IPS-20b (cell line): ENCODE data around the gene TPCN1.

Experiments
- H3K27ac ChIP-seq: one replicate; pipeline ENCODE4 v1.5.1; 2013; ENCODE audit warnings: low read length
- H3K27me3 ChIP-seq: 2 replicates; pipeline ENCODE4 v1.6.1; 2013; ENCODE audit warnings: mild to moderate bottlenecking, low read length, inconsistent platforms; ENCODE audit not compliant: insufficient read depth
- H3K36me3 ChIP-seq: 2 replicates; pipeline ENCODE4 v1.6.1; 2013; ENCODE audit warnings: low read depth, mild to moderate bottlenecking, inconsistent platforms, low read length, moderate library complexity; ENCODE audit not compliant: insufficient read depth
- H3K4me1 ChIP-seq: 2 replicates; pipeline ENCODE4 v1.6.1; 2013; ENCODE audit warnings: mild to moderate bottlenecking, control low read depth, inconsistent platforms, low read length, moderate library complexity; ENCODE audit not compliant: insufficient read depth
- H3K4me3 ChIP-seq: 2 replicates; pipeline ENCODE4 v1.5.1; 2013; ENCODE audit warnings: mild to moderate bottlenecking, low read length, inconsistent platforms
- H3K9ac ChIP-seq: 2 replicates; pipeline ENCODE4 v1.6.1; 2013; ENCODE audit warnings: low read depth, mild to moderate bottlenecking, inconsistent platforms, low read length, moderate library complexity
- H3K9me3 ChIP-seq: 2 replicates; pipeline ENCODE4 v1.6.1; 2013; ENCODE audit warnings: mild to moderate bottlenecking, low read depth, low read length, inconsistent platforms; ENCODE audit not compliant: insufficient read depth

The TPCN1 gene

GRCh38 chr12:113247123-113248050, 26.1 kb downstream of the TPCN1 start:
- no peak overlapping the region for H3K27ac ChIP-seq
- H3K27me3 ChIP-seq = 0 out of 2 replicates have a peak, but pooled peaks cover 3% of the 10 kb centered on the region
- H3K36me3 ChIP-seq = no peaks in the 10 kb centered on the region; the same call in 1 of the 2 replicates
- no peak overlapping the region for H3K4me3 ChIP-seq
- peaks cover 22% of the 10 kb centered on the region for H3K4me1 ChIP-seq
- no peaks in the 10 kb centered on the region for H3K9me3 ChIP-seq
- peak overlapping the region; percentile 65 for H3K9ac ChIP-seq

GRCh38 chr12:113248051-113248825, 27.0 kb downstream of the TPCN1 start:
- H3K27ac ChIP-seq = no peak overlapping the region
- H3K4me3 ChIP-seq = no peak overlapping the region
- peaks cover 22% of the 10 kb centered on the region for H3K4me1 ChIP-seq
- no peaks in the 10 kb centered on the region for H3K9me3 ChIP-seq
- H3K36me3 ChIP-seq = no peaks in the 10 kb centered on the region; the same call in 1 of the 2 replicates
- 0 out of 2 replicates have a peak, but pooled peaks cover 3% of the 10 kb centered on the region for H3K27me3 ChIP-seq
- no peak overlapping the region for H3K9ac ChIP-seq

- H3K27me3 ChIP-seq = 0 out of 2 replicates have a peak, but pooled peaks cover 3% of the 10 kb centered on the region
- H3K9ac ChIP-seq = no peak overlapping the region
- H3K4me3 ChIP-seq = no peak overlapping the region
- no peak overlapping the region for H3K27ac ChIP-seq
- H3K4me1 ChIP-seq = peaks cover 22% of the 10 kb centered on the region
- H3K9me3 ChIP-seq = no peaks in the 10 kb centered on the region
- no peaks in the 10 kb centered on the region; the same call in 1 of the 2 replicates for H3K36me3 ChIP-seq
Observed at GRCh38 chr12:113248842-113249435, 27.7 kb downstream of the TPCN1 start.

- H3K4me1 ChIP-seq = peaks cover 22% of the 10 kb centered on the region
- H3K36me3 ChIP-seq = no peaks in the 10 kb centered on the region; the same call in 1 of the 2 replicates
- H3K9me3 ChIP-seq = no peaks in the 10 kb centered on the region
- H3K27ac ChIP-seq = no peak overlapping the region
- no peak overlapping the region for H3K4me3 ChIP-seq
- H3K9ac ChIP-seq = no peak overlapping the region
- H3K27me3 ChIP-seq = 0 out of 2 replicates have a peak, but pooled peaks cover 3% of the 10 kb centered on the region
Observed at GRCh38 chr12:113249546-113249945, 28.3 kb downstream of the TPCN1 start.

- Histone ChIP-seq H3K27me3 (0 out of 2 replicates have a peak, but pooled peaks cover 3% of the 10 kb centered on the region), H3K9ac (no peak overlapping the region), H3K27ac (no peak overlapping the region), H3K36me3 (no peaks in the 10 kb centered on the region; the same call in 1 of the 2 replicates), H3K9me3 (no peaks in the 10 kb centered on the region), H3K4me3 (no peak overlapping the region), H3K4me1 (peaks cover 17% of the 10 kb centered on the region)
Observed at GRCh38 chr12:113250045-113250444, 28.8 kb downstream of the TPCN1 start.

- Histone ChIP-seq H3K4me3 (no peak overlapping the region), H3K9ac (no peak overlapping the region), H3K27me3 (0 out of 2 replicates have a peak, but pooled peaks cover 3% of the 10 kb centered on the region), H3K27ac (no peak overlapping the region), H3K36me3 (no peaks in the 10 kb centered on the region; the same call in 1 of the 2 replicates), H3K4me1 (peaks cover 9% of the 10 kb centered on the region), H3K9me3 (no peaks in the 10 kb centered on the region)
Observed at GRCh38 chr12:113251404-113252070, 30.3 kb downstream of the TPCN1 start.

GRCh38 chr12:113252494-113252893, 31.2 kb downstream of the TPCN1 start:
- Histone ChIP-seq H3K4me1 (no peaks in the 10 kb centered on the region), H3K27me3 (no peaks in the 10 kb centered on the region), H3K9ac (no peak overlapping the region)

GRCh38 chr12:113253532-113254285, 32.4 kb downstream of the TPCN1 start:
- no peaks in the 10 kb centered on the region for H3K27me3 ChIP-seq
- no peaks in the 10 kb centered on the region for H3K4me1 ChIP-seq
- H3K36me3 ChIP-seq = no peaks in the 10 kb centered on the region
- no peak overlapping the region for H3K4me3 ChIP-seq
- H3K9ac ChIP-seq = no peak overlapping the region
- H3K9me3 ChIP-seq = no peaks in the 10 kb centered on the region
- no peak overlapping the region for H3K27ac ChIP-seq

More at GRCh38 chr12:113252494-113252893, 31.2 kb downstream of the TPCN1 start:
- Histone ChIP-seq H3K9me3 (no peaks in the 10 kb centered on the region), H3K27ac (no peak overlapping the region), H3K4me3 (no peak overlapping the region), H3K36me3 (no peaks in the 10 kb centered on the region)

- peaks cover 2% of the 10 kb centered on the region; the same call in 1 of the 2 replicates for H3K4me1 ChIP-seq
- no peak overlapping the region for H3K4me3 ChIP-seq
- H3K9ac ChIP-seq = no peak overlapping the region
- H3K27ac ChIP-seq = no peak overlapping the region
- no peaks in the 10 kb centered on the region for H3K9me3 ChIP-seq
- no peaks in the 10 kb centered on the region for H3K27me3 ChIP-seq
- no peaks in the 10 kb centered on the region for H3K36me3 ChIP-seq
Observed at GRCh38 chr12:113254298-113254697, 33.0 kb downstream of the TPCN1 start.

- H3K36me3 ChIP-seq = no peaks in the 10 kb centered on the region
Observed at GRCh38 chr12:113257564-113257963, 36.3 kb downstream of the TPCN1 start.

More at GRCh38 chr12:113257564-113257963, 36.3 kb downstream of the TPCN1 start:
- no peaks in the 10 kb centered on the region for H3K9me3 ChIP-seq
- H3K4me3 ChIP-seq = no peak overlapping the region
- H3K4me1 ChIP-seq = peaks cover 13% of the 10 kb centered on the region; the same call in 1 of the 2 replicates
- no peaks in the 10 kb centered on the region for H3K27me3 ChIP-seq
- no peak overlapping the region for H3K9ac ChIP-seq
- H3K27ac ChIP-seq = no peak overlapping the region
